ENCODE results near the gene TMEM201.

- TF ChIP-seq CTCF (conservative IDR thresholded peaks at IDR 0.05) (no peak), EZH2 (IDR thresholded peaks at IDR 0.05; ENCODE audit: low read depth) (no peak)
Observed at GRCh38 chr1:9551984-9552383, 36.7 kb upstream of the TMEM201 start.

Data from PC-9 (cell line).